Caco-2 (cell line): ENCODE results near the gene RCL1. TPM values are rescaled to one million over a fixed set of nuclear protein-coding genes. Genes with fewer than 3 reads are reported as not detected.
"Not testable (repeated sequence)": the region's sequence is repeated elsewhere in the genome, so short reads cannot be mapped to it uniquely, and the experiment has no call there.

Source experiments
- BruUV-seq: library from RNA; stranded (reverse); fragments of 400-500 nt; replicated peaks from 2 replicates; lab custom pipeline; 2021; lab: Mats Ljungman, UMichigan
- CTCF ChIA-PET: fragments of 300-600 bp; sonication (Branson Sonifier 250); formaldehyde crosslinking; loops from one replicate; lab custom pipeline; 2022; ENCODE audit warnings: antibody characterized with exemption; lab: Charles Lee
- POLR2A ChIA-PET: fragments of 300-600 bp; sonication (Branson Sonifier 250); formaldehyde crosslinking; loops from one replicate; lab custom pipeline; 2022; ENCODE audit warnings: antibody characterized with exemption; lab: Charles Lee
- DNase-seq, 2 experiments: peaks; one replicate each; pipeline versions ENCODE4 v3.0.0 to v3.0.0-alpha.2; 2020 to 2022
- H3K27me3 ChIP-seq: replicated peaks from 2 replicates; pipeline ENCODE4 v1.6.0; 2011; ENCODE audit warnings: low read length; ENCODE audit not compliant: control insufficient read depth, insufficient read depth
- H3K36me3 ChIP-seq: 2 replicates; pipeline ENCODE4 v1.5.1; 2011; ENCODE audit warnings: low read length; ENCODE audit not compliant: control insufficient read depth, insufficient read depth
- H3K4me1 ChIP-seq: fragments of 250-450 bp; sonication (Bioruptor Pico); 2 replicates; pipeline ENCODE4 v1.5.1; 2020; ENCODE audit warnings: mild to moderate bottlenecking
- H3K4me3 ChIP-seq: 2 replicates; pipeline ENCODE4 v1.5.1; 2011; ENCODE audit warnings: low read depth, mild to moderate bottlenecking, control low read depth, low read length
- H3K9me3 ChIP-seq: fragments of 250-450 bp; sonication (Bioruptor Pico); 2 replicates; pipeline ENCODE4 v1.5.1; 2020; ENCODE audit warnings: mild to moderate bottlenecking, moderate library complexity
- H3K27ac Mint-ChIP-seq: one replicate; pipeline ENCODE4 v1.8.0; 2022; ENCODE audit warnings: mixed read lengths; ENCODE audit not compliant: unreplicated experiment
- H3K27me3 Mint-ChIP-seq: one replicate; pipeline ENCODE4 v1.8.0; 2022; ENCODE audit warnings: mixed read lengths; ENCODE audit not compliant: insufficient read depth, unreplicated experiment
- H3K36me3 Mint-ChIP-seq: one replicate; pipeline ENCODE4 v1.8.0; 2022; ENCODE audit warnings: mild to moderate bottlenecking, mixed read lengths; ENCODE audit not compliant: insufficient read depth, unreplicated experiment
- H3K4me1 Mint-ChIP-seq: one replicate; pipeline ENCODE4 v1.8.0; 2022; ENCODE audit warnings: low read depth, mixed read lengths; ENCODE audit not compliant: unreplicated experiment
- H3K4me3 Mint-ChIP-seq: one replicate; pipeline ENCODE4 v1.8.0; 2022; ENCODE audit warnings: mild to moderate bottlenecking, moderate library complexity, mixed read lengths; ENCODE audit not compliant: unreplicated experiment
- H3K9me3 Mint-ChIP-seq: one replicate; pipeline ENCODE4 v1.8.0; 2022; ENCODE audit warnings: mixed read lengths; ENCODE audit not compliant: unreplicated experiment
- intact Hi-C: fragments of 100-400 bp; cut with micrococcal nuclease; formaldehyde crosslinking; loops from one replicate; pipeline ENCODE4 v1.10.0; 2022; ENCODE audit not compliant: unreplicated experiment
- total RNA-seq: library from RNA; stranded (reverse); gene quantifications from 2 replicates; pipeline ENCODE4 v1.2.3, GENCODE V29; 2022
- TF ChIP-seq, protein P1 (sequence below), 2 experiments: fragments of 200-600 bp in 1 of 2; IDR thresholded peaks; 1 replicate in 1 of 2; 2 replicates in 1 of 2; pipeline versions ENCODE4 v1.5.1 to v1.8.0; 2011 to 2022; ENCODE audit warnings: antibody characterized with exemption in 1 of 2, control low read depth in 1 of 2, inconsistent platforms in 1 of 2, low read depth in 1 of 2, low read length in 1 of 2, mild to moderate bottlenecking in 1 of 2, moderate library complexity in 1 of 2; ENCODE audit not compliant: insufficient read depth in 1 of 2, severe bottlenecking in 1 of 2, unreplicated experiment in 1 of 2

The RCL1 gene
- total RNA-seq, 1 experiment from 2014 or later: 15.7 TPM

DNA sequence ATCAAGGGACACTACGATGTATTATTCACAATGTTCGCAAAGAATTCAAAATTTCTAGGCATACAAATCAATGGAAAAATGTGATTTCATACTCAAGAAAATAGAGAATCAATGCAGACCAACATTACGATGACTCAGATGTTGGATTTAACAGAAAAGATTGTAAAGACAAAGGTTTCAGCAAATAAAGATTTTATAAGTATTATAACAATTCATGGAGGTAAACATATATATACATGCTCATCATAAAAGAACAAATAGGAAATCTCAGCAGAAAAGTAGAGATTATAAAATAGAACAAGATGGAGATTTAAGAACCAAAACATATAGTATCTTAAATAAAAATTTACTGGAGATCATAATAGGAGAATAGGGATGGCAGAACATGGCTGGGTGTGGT is 98.9 kb downstream of the RCL1 start:
- CTCF ChIA-PET: no interaction called here
- H3K4me1 ChIP-seq: no peaks in the 10 kb centered on the region
- no peaks in the 10 kb centered on the region for H3K9me3 ChIP-seq
- H3K9me3 Mint-ChIP-seq: no peaks in the 10 kb centered on the region
- no peaks in the 10 kb centered on the region for H3K27me3 Mint-ChIP-seq
- H3K36me3 ChIP-seq: no peaks in the 10 kb centered on the region
- H3K4me3 Mint-ChIP-seq: no peak overlapping the region
- H3K27me3 ChIP-seq: no peaks in the 10 kb centered on the region
- intact Hi-C loops: no loop called here
- no peak overlapping the region for H3K27ac Mint-ChIP-seq
- TF ChIP-seq, protein P1, sequence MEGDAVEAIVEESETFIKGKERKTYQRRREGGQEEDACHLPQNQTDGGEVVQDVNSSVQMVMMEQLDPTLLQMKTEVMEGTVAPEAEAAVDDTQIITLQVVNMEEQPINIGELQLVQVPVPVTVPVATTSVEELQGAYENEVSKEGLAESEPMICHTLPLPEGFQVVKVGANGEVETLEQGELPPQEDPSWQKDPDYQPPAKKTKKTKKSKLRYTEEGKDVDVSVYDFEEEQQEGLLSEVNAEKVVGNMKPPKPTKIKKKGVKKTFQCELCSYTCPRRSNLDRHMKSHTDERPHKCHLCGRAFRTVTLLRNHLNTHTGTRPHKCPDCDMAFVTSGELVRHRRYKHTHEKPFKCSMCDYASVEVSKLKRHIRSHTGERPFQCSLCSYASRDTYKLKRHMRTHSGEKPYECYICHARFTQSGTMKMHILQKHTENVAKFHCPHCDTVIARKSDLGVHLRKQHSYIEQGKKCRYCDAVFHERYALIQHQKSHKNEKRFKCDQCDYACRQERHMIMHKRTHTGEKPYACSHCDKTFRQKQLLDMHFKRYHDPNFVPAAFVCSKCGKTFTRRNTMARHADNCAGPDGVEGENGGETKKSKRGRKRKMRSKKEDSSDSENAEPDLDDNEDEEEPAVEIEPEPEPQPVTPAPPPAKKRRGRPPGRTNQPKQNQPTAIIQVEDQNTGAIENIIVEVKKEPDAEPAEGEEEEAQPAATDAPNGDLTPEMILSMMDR (IDR thresholded peaks at IDR 0.05; ENCODE audit: insufficient read depth in 1 of 2, low read depth in 1 of 2, low read length in 1 of 2, severe bottlenecking in 1 of 2, unreplicated experiment in 1 of 2): no peak
- POLR2A ChIA-PET: no interaction called here
- no TSS peak for BruUV-seq
- H3K36me3 Mint-ChIP-seq: no peaks in the 10 kb centered on the region
- H3K4me3 ChIP-seq: no peak overlapping the region
- no peak for DNase-seq
- H3K4me1 Mint-ChIP-seq: no peaks in the 10 kb centered on the region

DNA sequence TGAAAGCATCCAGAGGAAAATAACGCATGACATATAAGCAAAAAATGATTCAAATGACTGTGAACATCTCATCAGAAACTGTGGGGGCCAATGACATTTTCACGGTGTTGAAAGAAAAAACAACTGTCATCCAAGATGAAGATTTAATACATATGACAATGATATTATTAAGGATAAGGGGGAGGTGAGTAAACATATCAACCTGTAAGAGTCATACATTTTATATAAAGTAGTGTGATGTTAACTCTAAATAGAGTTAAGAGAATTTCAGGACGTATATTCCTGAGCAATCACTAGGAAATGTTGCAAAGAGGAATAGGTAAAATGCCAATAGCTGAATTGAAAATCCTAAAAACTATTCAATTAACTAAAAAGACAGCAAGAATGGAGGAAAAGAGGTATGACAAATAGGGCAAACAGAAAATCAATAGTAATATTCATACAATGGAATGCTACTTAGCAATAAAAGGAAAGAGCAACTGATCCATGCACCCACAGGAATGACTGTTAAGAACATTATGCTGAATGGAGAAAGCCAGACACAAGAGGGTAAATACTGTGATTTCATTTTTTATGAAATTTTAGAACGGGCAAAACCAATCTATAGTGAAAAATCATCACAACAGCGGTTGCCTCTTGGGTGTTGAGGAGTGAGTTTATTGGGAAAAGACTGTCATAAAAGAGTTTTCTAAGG is 99.9 kb downstream of the RCL1 start:
- Histone ChIP-seq H3K27me3 (no peaks in the 10 kb centered on the region), H3K4me1 (no peaks in the 10 kb centered on the region), H3K9me3 (no peaks in the 10 kb centered on the region), H3K4me3 (no peak overlapping the region), H3K36me3 (no peaks in the 10 kb centered on the region)
- H3K4me1 Mint-ChIP-seq: no peaks in the 10 kb centered on the region
- no peaks in the 10 kb centered on the region for H3K36me3 Mint-ChIP-seq
- H3K27me3 Mint-ChIP-seq: no peaks in the 10 kb centered on the region
- no peak overlapping the region for H3K4me3 Mint-ChIP-seq
- ChIA-PET POLR2A (no interaction called here), CTCF (no interaction called here)
- intact Hi-C loops: no loop called here
- TF ChIP-seq, protein P1 (IDR thresholded peaks at IDR 0.05; ENCODE audit: insufficient read depth in 1 of 2, low read depth in 1 of 2, low read length in 1 of 2, severe bottlenecking in 1 of 2, unreplicated experiment in 1 of 2): no peak
- H3K27ac Mint-ChIP-seq: no peak overlapping the region
- DNase-seq: no peak
- H3K9me3 Mint-ChIP-seq: no peaks in the 10 kb centered on the region
- no TSS peak for BruUV-seq

DNA sequence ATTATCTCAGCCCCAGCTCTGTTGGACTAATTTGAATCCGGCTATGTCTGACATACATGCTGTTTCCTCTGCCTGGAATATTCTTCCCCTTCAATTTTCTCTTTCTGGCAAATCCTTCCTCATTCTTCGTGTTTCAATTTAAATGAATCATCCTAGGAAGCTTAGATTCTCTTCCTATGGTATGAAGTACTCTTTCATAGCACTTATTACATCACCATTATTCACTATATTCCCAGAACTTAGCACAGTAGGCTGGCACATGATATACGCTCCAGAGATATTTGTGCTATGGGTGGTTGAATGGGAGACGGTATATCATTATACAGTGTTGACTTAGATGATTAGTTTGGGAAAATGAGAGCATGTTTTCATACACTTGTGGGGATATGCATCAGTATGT is 101.3 kb downstream of the RCL1 start:
- DNase-seq: no peak
- Histone ChIP-seq H3K36me3 (no peaks in the 10 kb centered on the region), H3K9me3 (no peaks in the 10 kb centered on the region), H3K4me1 (no peaks in the 10 kb centered on the region), H3K4me3 (no peak overlapping the region), H3K27me3 (no peaks in the 10 kb centered on the region)
- Mint-ChIP-seq H3K9me3 (no peaks in the 10 kb centered on the region), H3K27ac (no peak overlapping the region), H3K27me3 (no peaks in the 10 kb centered on the region), H3K36me3 (no peaks in the 10 kb centered on the region), H3K4me1 (no peaks in the 10 kb centered on the region), H3K4me3 (no peak overlapping the region)
- TF ChIP-seq, protein P1 (IDR thresholded peaks at IDR 0.05; ENCODE audit: insufficient read depth in 1 of 2, low read depth in 1 of 2, low read length in 1 of 2, severe bottlenecking in 1 of 2, unreplicated experiment in 1 of 2): no peak
- intact Hi-C loops: no loop called here
- CTCF ChIA-PET: no interaction called here
- no TSS peak for BruUV-seq
- POLR2A ChIA-PET: no interaction called here

DNA sequence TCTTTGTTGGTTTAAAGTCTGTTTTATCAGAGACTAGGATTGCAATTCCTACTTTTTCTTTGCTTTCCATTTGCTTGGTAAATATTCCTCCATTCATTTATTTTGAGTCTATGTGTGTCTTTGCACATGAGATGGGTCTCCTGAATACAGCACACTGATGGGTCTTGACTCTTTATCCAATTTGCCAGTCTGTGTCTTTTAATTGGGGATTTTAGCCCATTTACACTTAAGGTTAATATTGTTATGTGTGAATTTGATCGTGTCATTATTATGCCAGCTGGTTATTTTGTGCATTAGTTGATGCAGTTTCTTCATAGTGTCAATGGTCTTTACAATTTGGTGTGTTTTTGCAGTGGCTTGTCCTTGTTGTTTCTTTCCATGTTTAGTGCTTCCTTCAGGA is 107.1 kb downstream of the RCL1 start:
- not testable (repeated sequence) for BruUV-seq

DNA sequence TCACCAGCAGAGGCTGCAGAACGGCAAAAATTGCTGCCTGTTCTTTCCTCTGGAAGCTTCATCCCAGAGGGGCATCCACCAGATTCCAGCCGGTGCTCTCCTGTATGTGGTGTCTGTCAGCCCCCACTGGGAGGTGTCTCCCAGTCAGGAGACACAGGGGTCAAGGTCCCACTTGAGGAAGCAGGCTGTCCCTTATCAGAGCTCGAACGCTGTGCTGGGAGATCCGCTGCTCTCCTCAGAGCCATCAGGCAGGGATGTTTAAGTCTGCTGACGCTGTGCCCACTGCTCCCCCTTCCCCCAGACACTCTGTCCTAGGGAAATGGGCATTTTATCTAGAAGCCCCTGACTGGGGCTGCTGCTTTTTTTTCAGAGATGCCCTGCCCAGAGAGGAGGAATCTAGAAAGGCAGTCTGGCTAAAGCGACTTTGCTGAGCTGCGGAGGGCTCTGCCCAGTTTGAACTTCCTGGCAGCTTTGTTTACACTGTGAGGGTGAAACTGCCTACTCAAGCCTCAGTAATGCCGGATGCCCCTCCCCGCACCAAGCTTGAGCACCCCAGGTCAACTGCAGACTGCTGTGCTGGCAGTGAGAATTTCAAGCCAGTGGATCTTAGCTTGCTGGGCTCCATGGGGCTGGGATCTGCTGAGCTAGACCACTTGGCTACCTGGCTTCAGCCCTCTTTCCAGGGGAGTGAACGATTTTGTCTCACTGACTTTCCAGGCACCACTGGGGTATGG is 108.8 kb downstream of the RCL1 start:
- H3K36me3 Mint-ChIP-seq, H3K9me3 ChIP-seq, H3K4me3 Mint-ChIP-seq, H3K9me3 Mint-ChIP-seq, DNase-seq, H3K27me3 Mint-ChIP-seq, CTCF ChIA-PET, H3K4me3 ChIP-seq, POLR2A ChIA-PET, H3K27me3 ChIP-seq, H3K4me1 ChIP-seq, H3K4me1 Mint-ChIP-seq, H3K36me3 ChIP-seq, BruUV-seq, intact Hi-C loops, H3K27ac Mint-ChIP-seq: not testable (repeated sequence)

More for the DNA sequence above, 107.1 kb downstream of the RCL1 start:
- H3K27me3 Mint-ChIP-seq, H3K36me3 Mint-ChIP-seq, CTCF ChIA-PET, H3K9me3 ChIP-seq, H3K4me1 ChIP-seq, H3K27ac Mint-ChIP-seq, POLR2A ChIA-PET, H3K4me1 Mint-ChIP-seq, H3K9me3 Mint-ChIP-seq, H3K27me3 ChIP-seq, intact Hi-C loops, H3K4me3 ChIP-seq, H3K36me3 ChIP-seq, DNase-seq, H3K4me3 Mint-ChIP-seq: not testable (repeated sequence)
